Thoracic aorta (tissue), 2 donors: ENCODE measurements around the gene DSTYK. TPM values are rescaled to one million over a fixed set of nuclear protein-coding genes. Genes with fewer than 3 reads are reported as not detected.

ENCODE experiments used
- ATAC-seq: fragments of 150-250 bp; one replicate; pipeline ENCODE4 v1.8.0; 2017; ENCODE audit warnings: low read depth; ENCODE audit not compliant: insufficient number of reproducible peaks, low FRiP score
- DNase-seq: peaks from one replicate; pipeline ENCODE4 v3.0.0-alpha.2; 2020; ENCODE audit warnings: low spot score
- H3K27ac ChIP-seq, 2 donors: fragments of 200-600 bp; sonication (generic); 1 replicate in 1 of 2; 2 replicates in 1 of 2; pipeline ENCODE4 v1.5.1; 2016; ENCODE audit warnings: mild to moderate bottlenecking in 2 of 2, moderate library complexity in 2 of 2
- H3K27me3 ChIP-seq: fragments of 200-600 bp; sonication (generic); replicated peaks from 2 replicates; pipeline ENCODE4 v1.6.0; 2016; ENCODE audit warnings: mild to moderate bottlenecking; ENCODE audit not compliant: insufficient read depth
- H3K36me3 ChIP-seq: fragments of 200-600 bp; sonication (generic); one replicate; pipeline ENCODE4 v1.5.1; 2016
- H3K4me1 ChIP-seq, 2 donors: fragments of 200-600 bp; sonication (generic); 1 replicate in 1 of 2; 2 replicates in 1 of 2; pipeline versions ENCODE4 v1.5.1 to v1.6.0; 2016; ENCODE audit warnings: low read depth in 2 of 2, mild to moderate bottlenecking in 1 of 2; ENCODE audit not compliant: control insufficient read depth in 1 of 2
- H3K4me3 ChIP-seq: fragments of 200-600 bp; sonication (generic); 2 replicates; pipeline ENCODE4 v1.5.1; 2016; ENCODE audit warnings: mild to moderate bottlenecking
- H3K9me3 ChIP-seq: fragments of 200-600 bp; sonication (generic); 2 replicates; pipeline ENCODE4 v1.5.1; 2016
- total RNA-seq, 2 donors: library from RNA; depleted of rRNA; stranded (reverse); fragments of >200 nt; gene quantifications; one replicate each; pipeline versions ENCODE4 v1.1.0 to v1.2.3, GENCODE V29; 2016
- TF ChIP-seq, protein P1 (sequence below): fragments of 200-600 bp; sonication (generic); IDR thresholded peaks from one replicate; pipeline ENCODE4 v1.5.1; 2019; ENCODE audit warnings: antibody characterized with exemption

Gene DSTYK
- total RNA-seq, 2 donors from 2014 or later = 12.9 to 14.4 TPM

DNA sequence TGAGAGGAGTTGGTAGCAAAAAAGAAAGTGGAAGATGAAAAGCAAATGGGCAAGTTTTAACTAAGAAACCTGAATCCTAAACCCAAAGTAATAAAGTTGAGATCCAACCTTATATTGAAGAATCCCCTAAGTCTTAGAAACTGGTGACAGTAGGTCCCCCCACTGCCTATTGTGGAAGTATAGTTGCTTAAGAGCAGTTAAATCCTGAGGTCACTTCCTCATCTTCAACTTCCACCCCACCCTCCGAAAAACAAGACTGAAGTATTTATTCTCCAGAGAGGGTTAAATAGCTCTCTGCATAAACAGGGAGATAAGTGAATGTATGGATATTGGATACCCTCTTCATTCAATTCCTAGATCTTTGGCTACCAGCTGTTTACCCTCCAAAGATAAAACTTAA, 3.3 kb upstream of the DSTYK start:
- TF ChIP-seq, protein P1, sequence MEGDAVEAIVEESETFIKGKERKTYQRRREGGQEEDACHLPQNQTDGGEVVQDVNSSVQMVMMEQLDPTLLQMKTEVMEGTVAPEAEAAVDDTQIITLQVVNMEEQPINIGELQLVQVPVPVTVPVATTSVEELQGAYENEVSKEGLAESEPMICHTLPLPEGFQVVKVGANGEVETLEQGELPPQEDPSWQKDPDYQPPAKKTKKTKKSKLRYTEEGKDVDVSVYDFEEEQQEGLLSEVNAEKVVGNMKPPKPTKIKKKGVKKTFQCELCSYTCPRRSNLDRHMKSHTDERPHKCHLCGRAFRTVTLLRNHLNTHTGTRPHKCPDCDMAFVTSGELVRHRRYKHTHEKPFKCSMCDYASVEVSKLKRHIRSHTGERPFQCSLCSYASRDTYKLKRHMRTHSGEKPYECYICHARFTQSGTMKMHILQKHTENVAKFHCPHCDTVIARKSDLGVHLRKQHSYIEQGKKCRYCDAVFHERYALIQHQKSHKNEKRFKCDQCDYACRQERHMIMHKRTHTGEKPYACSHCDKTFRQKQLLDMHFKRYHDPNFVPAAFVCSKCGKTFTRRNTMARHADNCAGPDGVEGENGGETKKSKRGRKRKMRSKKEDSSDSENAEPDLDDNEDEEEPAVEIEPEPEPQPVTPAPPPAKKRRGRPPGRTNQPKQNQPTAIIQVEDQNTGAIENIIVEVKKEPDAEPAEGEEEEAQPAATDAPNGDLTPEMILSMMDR = no peak
- Histone ChIP-seq H3K9me3 (no peaks in the 10 kb centered on the region), H3K36me3 (no peaks in the 10 kb centered on the region), H3K4me3 (no peak overlapping the region), H3K27ac (no peak overlapping the region), H3K27me3 (no peaks in the 10 kb centered on the region), H3K4me1 (peaks cover 4 to 5% of the 10 kb centered on the region in 2 donors)
- DNase-seq = no peak
- ATAC-seq = no peak

DNA sequence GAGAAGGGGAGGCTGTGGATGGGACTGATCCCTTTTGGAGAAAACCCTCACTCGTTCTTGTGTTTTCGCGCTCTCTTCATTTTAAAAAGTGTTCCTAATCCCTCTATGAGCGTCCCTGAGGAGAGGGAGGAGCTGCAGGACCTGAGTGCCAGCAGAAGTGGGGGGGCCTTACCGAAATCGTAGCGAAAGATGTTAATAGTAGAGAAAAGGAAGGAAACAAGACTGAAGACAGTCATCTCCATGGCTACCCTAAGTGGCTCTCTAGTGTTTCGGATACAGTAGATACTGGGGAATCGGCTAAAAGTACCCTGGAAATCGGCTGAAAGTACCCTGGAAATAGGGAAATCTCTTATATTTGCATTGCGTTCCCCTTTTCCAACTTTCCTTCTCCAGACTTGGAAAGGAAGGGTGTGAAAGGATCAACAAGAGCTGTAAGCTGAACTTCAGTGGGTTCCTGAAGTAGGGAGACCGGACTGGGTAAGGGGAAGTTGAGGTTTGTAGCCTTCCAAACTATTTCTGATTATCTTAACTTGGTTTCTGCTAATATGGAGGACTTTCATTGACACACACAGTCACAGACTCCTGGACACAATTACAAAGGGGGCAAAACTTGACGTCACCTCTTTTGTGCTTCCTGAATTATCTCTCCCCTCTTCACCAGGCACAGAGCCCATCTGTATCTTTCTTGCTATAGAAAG, 486 bp upstream of the DSTYK start:
- peak; percentile 15 for ATAC-seq
- H3K9me3 ChIP-seq = no peaks in the 10 kb centered on the region

DNA sequence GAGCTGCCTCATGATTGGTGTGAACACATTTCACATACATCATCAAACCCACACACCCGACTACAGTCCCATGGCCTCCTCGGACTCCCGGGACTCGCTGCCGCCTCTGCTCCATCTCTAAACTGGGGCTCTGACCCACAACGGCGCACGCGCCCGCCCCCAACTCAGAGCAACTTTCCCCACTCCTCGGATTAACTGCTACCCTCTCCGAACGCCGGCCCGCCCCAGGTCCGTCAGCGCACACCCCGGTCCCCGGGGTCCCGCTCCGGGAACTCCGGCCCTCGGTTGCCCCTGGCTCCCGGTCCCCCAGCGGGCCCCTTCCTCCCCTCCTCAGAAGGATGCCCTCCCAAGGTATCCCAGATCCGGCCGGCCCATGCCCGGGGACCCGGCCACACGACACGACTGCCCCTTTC, 740 bp downstream of the DSTYK start:
- ATAC-seq (no peak), DNase-seq (no peak)
- peak overlapping the region; percentile 90 for H3K4me3 ChIP-seq
- no peaks in the 10 kb centered on the region for H3K27me3 ChIP-seq
- H3K27ac ChIP-seq = peak overlapping the region; percentile 85 to 91
- peaks cover 7 to 11% of the 10 kb centered on the region in 2 donors for H3K4me1 ChIP-seq
- H3K36me3 ChIP-seq = no peaks in the 10 kb centered on the region
- no peaks in the 10 kb centered on the region for H3K9me3 ChIP-seq
- TF ChIP-seq, protein P1 = no peak

More for the DNA sequence above, 486 bp upstream of the DSTYK start:
- H3K27me3 ChIP-seq = no peaks in the 10 kb centered on the region
- peak overlapping the region; percentile 85 to 91 for H3K27ac ChIP-seq
- DNase-seq = no peak
- TF ChIP-seq, protein P1 = no peak
- H3K4me1 ChIP-seq = peaks cover 7 to 11% of the 10 kb centered on the region in 2 donors
- H3K4me3 ChIP-seq = peak overlapping the region; percentile 90
- no peaks in the 10 kb centered on the region for H3K36me3 ChIP-seq

DNA sequence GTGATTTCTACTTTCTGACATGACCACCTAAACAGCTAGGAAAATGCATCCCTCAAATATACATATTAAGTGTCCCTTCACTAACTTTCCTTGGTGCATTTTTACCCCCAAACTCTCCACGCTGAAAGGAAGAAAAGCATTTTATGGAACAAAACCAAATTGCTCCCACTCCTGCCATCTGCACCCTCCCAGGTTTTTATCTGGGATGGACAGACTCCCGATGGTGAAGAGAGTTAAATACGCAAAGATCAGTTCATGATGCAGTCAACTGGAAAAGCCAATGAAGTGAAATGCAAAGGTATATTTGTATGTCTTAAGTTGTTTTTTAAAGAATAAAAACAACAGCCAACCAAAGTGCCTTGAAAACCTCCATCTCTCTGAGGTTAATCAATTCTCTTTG, 2.7 kb downstream of the DSTYK start:
- Histone ChIP-seq H3K9me3 (no peaks in the 10 kb centered on the region), H3K27me3 (no peaks in the 10 kb centered on the region), H3K4me3 (no peak overlapping the region), H3K27ac (no peak overlapping the region), H3K4me1 (peaks cover 11% of the 10 kb centered on the region in 2 donors), H3K36me3 (no peaks in the 10 kb centered on the region)
- ATAC-seq (no peak), DNase-seq (no peak)
- TF ChIP-seq, protein P1 = no peak

DNA sequence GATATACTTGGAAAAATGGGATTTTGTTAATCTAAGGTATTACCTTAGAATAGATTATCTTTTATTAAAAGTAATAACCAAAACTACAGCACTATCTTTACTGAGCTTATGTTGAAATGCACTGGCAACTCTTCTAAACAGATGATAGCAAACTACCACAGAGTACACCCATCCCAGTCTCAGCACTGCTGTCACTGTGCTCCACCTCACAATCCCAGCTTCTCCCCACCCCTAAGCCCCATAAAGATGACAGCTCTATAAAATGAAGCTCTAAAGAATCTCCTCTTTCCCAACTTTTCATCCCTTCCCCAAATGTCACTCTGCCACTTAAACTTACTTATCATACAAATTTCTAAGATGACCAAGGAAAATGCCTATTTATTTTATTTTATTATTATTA, 6.4 kb downstream of the DSTYK start:
- no peak overlapping the region for H3K4me3 ChIP-seq
- H3K4me1 ChIP-seq = peaks cover 9% of the 10 kb centered on the region in 2 donors
- no peak overlapping the region for H3K27ac ChIP-seq
- no peaks in the 10 kb centered on the region for H3K9me3 ChIP-seq
- ATAC-seq (no peak), DNase-seq (no peak)
- TF ChIP-seq, protein P1 = no peak
- H3K36me3 ChIP-seq = no peaks in the 10 kb centered on the region
- no peaks in the 10 kb centered on the region for H3K27me3 ChIP-seq
